Neural progenitor cell (in vitro differentiated cells): ENCODE data around the gene FBXW8. TPM values are rescaled to one million over a fixed set of nuclear protein-coding genes. Genes with fewer than 3 reads are reported as not detected.
A peak's percentile ranks its signal among the peaks of the same experiment; 100 is the strongest.

Experiments
- DNase-seq: peaks from one replicate; pipeline ENCODE4 v3.0.0-alpha.2; 2016; ENCODE audit warnings: low spot score
- H2AFZ ChIP-seq: fragments of 200-600 bp; sonication (generic); replicated peaks from 2 replicates; pipeline ENCODE4 v1.6.1; 2016; ENCODE audit warnings: antibody characterized with exemption
- H3F3A ChIP-seq: fragments of 200-600 bp; sonication (generic); 2 replicates; pipeline ENCODE4 v1.6.1; 2016; ENCODE audit warnings: antibody characterized with exemption, low read depth
- H3K27ac ChIP-seq: fragments of 200-600 bp; sonication (generic); 2 replicates; pipeline ENCODE4 v1.5.1; 2016; ENCODE audit warnings: mild to moderate bottlenecking
- H3K27me3 ChIP-seq: fragments of 200-600 bp; sonication (generic); 2 replicates; pipeline ENCODE4 v1.6.1; 2016; ENCODE audit warnings: mild to moderate bottlenecking, moderate library complexity
- H3K36me3 ChIP-seq: fragments of 200-600 bp; sonication (generic); 2 replicates; pipeline ENCODE4 v1.5.1; 2016
- H3K4me1 ChIP-seq: fragments of 200-600 bp; sonication (generic); 2 replicates; pipeline ENCODE4 v1.6.1; 2016; ENCODE audit warnings: mixed run types
- H3K4me2 ChIP-seq: fragments of 200-600 bp; sonication (generic); 2 replicates; pipeline ENCODE4 v1.6.1; 2016
- H3K4me3 ChIP-seq: fragments of 200-600 bp; sonication (generic); 2 replicates; pipeline ENCODE4 v1.5.1; 2016
- H3K79me2 ChIP-seq: fragments of 200-600 bp; sonication (generic); 2 replicates; pipeline ENCODE4 v1.6.1; 2016; ENCODE audit warnings: low read depth
- H3K9ac ChIP-seq: fragments of 200-600 bp; sonication (generic); 2 replicates; pipeline ENCODE4 v1.6.1; 2016
- H3K9me3 ChIP-seq: fragments of 200-600 bp; sonication (generic); 2 replicates; pipeline ENCODE4 v1.5.1; 2016; ENCODE audit warnings: low read depth
- H4K20me1 ChIP-seq: fragments of 200-600 bp; sonication (generic); 2 replicates; pipeline ENCODE4 v1.6.1; 2016; ENCODE audit warnings: low read depth
- H3K27ac Mint-ChIP-seq: 3 replicates; pipeline ENCODE4 v1.8.0; 2021; ENCODE audit warnings: mixed read lengths
- H3K27me3 Mint-ChIP-seq: 2 replicates; pipeline ENCODE4 v1.8.0; 2022; ENCODE audit warnings: low read depth, mild to moderate bottlenecking, inconsistent platforms, moderate library complexity, mixed read lengths; ENCODE audit not compliant: insufficient read depth
- H3K36me3 Mint-ChIP-seq: 3 replicates; pipeline ENCODE4 v1.8.0; 2021; ENCODE audit warnings: mixed read lengths
- H3K4me1 Mint-ChIP-seq: 3 replicates; pipeline ENCODE4 v1.8.0; 2021; ENCODE audit warnings: mixed read lengths
- H3K4me3 Mint-ChIP-seq: 3 replicates; pipeline ENCODE4 v1.8.0; 2021; ENCODE audit warnings: mild to moderate bottlenecking, moderate library complexity, mixed read lengths
- H3K9me3 Mint-ChIP-seq: 3 replicates; pipeline ENCODE4 v1.8.0; 2020; ENCODE audit warnings: mixed read lengths
- EZH2 ChIP-seq: fragments of 200-600 bp; sonication (generic); IDR thresholded peaks from 2 replicates; pipeline ENCODE4 v1.6.1; 2017; ENCODE audit warnings: antibody characterized with exemption, mild to moderate bottlenecking, moderate library complexity
- EZH2phosphoT487 ChIP-seq: fragments of 200-600 bp; sonication (generic); IDR thresholded peaks from 2 replicates; pipeline ENCODE4 v1.6.1; 2017; ENCODE audit warnings: antibody characterized with exemption
- total RNA-seq: library from RNA; depleted of rRNA; stranded (reverse); fragments of >200 nt; gene quantifications from 2 replicates; pipeline ENCODE4 v1.2.3, GENCODE V29; 2015; ENCODE audit warnings: low replicate concordance
- TF ChIP-seq, protein P1 (sequence below): fragments of 200-600 bp; sonication (generic); IDR thresholded peaks from 2 replicates; pipeline ENCODE4 v1.5.1; 2017; ENCODE audit warnings: antibody characterized with exemption, mild to moderate bottlenecking

Gene FBXW8
- total RNA-seq, 1 donor from 2014 or later = 20.7 TPM

DNA sequence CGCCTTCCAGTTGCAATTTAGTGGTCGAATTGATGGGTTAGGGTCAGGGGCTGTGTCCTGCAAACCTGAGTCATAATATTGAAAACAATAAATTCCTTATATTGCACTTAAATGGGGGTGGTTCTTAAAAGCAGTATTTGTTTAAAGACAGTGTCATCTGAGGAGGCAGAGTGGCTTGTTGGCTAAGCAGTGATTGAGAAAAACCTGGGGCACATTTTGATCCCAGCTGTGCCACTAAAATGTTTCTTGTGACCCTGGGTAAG, 48.4 kb downstream of the FBXW8 start:
- Histone ChIP-seq H3K79me2 (peaks cover 5% of the 10 kb centered on the region), H3F3A (peaks cover 13% of the 10 kb centered on the region), H3K27ac (no peak overlapping the region), H2AFZ (no peak overlapping the region), H3K4me3 (no peak overlapping the region), H4K20me1 (peaks cover 22% of the 10 kb centered on the region), H3K27me3 (no peaks in the 10 kb centered on the region), H3K4me2 (no peak overlapping the region), H3K36me3 (peaks cover 6% of the 10 kb centered on the region), H3K9me3 (no peaks in the 10 kb centered on the region), H3K9ac (no peak overlapping the region), H3K4me1 (peaks cover 14% of the 10 kb centered on the region)
- TF ChIP-seq EZH2phosphoT487 (no peak), EZH2 (no peak)
- TF ChIP-seq, protein P1, sequence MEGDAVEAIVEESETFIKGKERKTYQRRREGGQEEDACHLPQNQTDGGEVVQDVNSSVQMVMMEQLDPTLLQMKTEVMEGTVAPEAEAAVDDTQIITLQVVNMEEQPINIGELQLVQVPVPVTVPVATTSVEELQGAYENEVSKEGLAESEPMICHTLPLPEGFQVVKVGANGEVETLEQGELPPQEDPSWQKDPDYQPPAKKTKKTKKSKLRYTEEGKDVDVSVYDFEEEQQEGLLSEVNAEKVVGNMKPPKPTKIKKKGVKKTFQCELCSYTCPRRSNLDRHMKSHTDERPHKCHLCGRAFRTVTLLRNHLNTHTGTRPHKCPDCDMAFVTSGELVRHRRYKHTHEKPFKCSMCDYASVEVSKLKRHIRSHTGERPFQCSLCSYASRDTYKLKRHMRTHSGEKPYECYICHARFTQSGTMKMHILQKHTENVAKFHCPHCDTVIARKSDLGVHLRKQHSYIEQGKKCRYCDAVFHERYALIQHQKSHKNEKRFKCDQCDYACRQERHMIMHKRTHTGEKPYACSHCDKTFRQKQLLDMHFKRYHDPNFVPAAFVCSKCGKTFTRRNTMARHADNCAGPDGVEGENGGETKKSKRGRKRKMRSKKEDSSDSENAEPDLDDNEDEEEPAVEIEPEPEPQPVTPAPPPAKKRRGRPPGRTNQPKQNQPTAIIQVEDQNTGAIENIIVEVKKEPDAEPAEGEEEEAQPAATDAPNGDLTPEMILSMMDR = no peak
- peaks cover 3% of the 10 kb centered on the region for H3K4me1 Mint-ChIP-seq
- H3K27me3 Mint-ChIP-seq = no peaks in the 10 kb centered on the region
- peaks cover 12% of the 10 kb centered on the region for H3K36me3 Mint-ChIP-seq
- no peak overlapping the region for H3K27ac Mint-ChIP-seq
- no peak for DNase-seq
- H3K9me3 Mint-ChIP-seq = no peaks in the 10 kb centered on the region
- H3K4me3 Mint-ChIP-seq = no peak overlapping the region

DNA sequence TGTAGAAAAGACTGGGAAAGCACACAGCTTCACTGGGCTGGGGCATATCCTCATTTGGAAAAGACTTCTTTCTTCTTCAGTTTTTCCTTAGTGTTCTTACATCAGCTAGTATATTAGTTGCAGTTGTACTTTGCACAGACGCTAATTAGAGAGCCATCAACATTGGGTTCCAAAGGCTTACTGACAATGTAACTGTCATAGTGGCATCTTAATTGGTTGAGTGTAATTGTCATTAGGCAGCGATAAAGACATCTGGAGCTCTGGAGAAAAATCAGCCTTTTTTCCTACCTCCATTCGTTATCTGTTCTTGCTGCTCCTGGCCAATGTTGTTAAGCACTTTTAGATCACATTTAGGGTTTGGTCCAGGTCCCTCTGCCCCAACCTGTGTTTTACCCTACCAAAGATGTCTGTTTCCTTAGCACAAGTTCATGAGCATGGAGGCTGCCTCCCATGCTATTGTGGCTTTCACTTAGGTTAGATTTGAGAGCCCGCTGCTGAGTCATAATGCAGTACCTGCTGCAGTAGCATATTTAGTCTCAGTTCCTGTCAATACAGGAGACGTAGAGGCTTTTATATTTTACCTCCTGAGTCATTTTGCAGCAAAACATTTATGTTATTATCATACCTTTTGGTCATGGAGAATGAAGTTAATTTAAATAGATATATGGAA, 49.2 kb downstream of the FBXW8 start:
- Mint-ChIP-seq H3K27ac (no peak overlapping the region), H3K27me3 (no peaks in the 10 kb centered on the region), H3K36me3 (peaks cover 13% of the 10 kb centered on the region), H3K4me1 (peaks cover 3% of the 10 kb centered on the region), H3K9me3 (no peaks in the 10 kb centered on the region), H3K4me3 (no peak overlapping the region)
- H3K27ac ChIP-seq = no peak overlapping the region
- H3K36me3 ChIP-seq = peaks cover 6% of the 10 kb centered on the region
- H3K4me3 ChIP-seq = no peak overlapping the region
- H3K9ac ChIP-seq = no peak overlapping the region
- no peak for DNase-seq
- peaks cover 14% of the 10 kb centered on the region for H3K4me1 ChIP-seq
- no peak overlapping the region for H2AFZ ChIP-seq
- H3K27me3 ChIP-seq = no peaks in the 10 kb centered on the region
- H4K20me1 ChIP-seq = peaks cover 22% of the 10 kb centered on the region
- no peak overlapping the region for H3K4me2 ChIP-seq
- peaks cover 5% of the 10 kb centered on the region for H3K79me2 ChIP-seq
- H3F3A ChIP-seq = peaks cover 13% of the 10 kb centered on the region
- H3K9me3 ChIP-seq = no peaks in the 10 kb centered on the region
- no peak for TF ChIP-seq EZH2phosphoT487
- TF ChIP-seq, protein P1 = no peak
- TF ChIP-seq EZH2 = no peak

DNA sequence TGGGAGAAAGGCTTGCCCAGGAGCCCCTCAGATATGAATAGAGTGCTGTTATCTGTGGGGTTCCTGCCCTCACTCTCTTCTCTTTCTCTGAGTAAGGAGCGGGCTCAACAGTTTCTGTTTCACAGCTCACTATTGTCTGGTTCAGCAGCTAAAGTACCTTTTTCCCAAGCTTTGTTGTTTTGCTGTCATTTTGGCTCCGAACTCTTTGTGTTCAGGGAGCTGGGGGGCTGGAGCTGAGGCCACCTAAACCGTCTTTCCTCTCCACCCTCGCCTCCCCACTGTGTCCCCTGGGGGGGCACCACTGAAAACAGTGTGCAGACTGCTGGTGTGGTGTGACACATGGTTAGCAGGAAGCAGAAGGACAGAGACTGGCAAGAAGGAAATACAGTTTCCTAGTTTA, 51.4 kb downstream of the FBXW8 start:
- H3K27ac ChIP-seq = peak overlapping the region; percentile 87
- Mint-ChIP-seq H3K4me3 (no peak overlapping the region), H3K36me3 (peaks cover 12% of the 10 kb centered on the region), H3K27ac (no peak overlapping the region), H3K4me1 (peaks cover 3% of the 10 kb centered on the region), H3K9me3 (no peaks in the 10 kb centered on the region), H3K27me3 (no peaks in the 10 kb centered on the region)
- peaks cover 22% of the 10 kb centered on the region for H4K20me1 ChIP-seq
- no peaks in the 10 kb centered on the region for H3K9me3 ChIP-seq
- peaks cover 14% of the 10 kb centered on the region for H3K4me1 ChIP-seq
- peak overlapping the region; percentile 68 for H3K4me2 ChIP-seq
- no peak for TF ChIP-seq EZH2
- TF ChIP-seq, protein P1 = no peak
- TF ChIP-seq EZH2phosphoT487 = no peak
- no peaks in the 10 kb centered on the region for H3K27me3 ChIP-seq
- peak; percentile 28 for DNase-seq
- peaks cover 13% of the 10 kb centered on the region for H3F3A ChIP-seq
- H2AFZ ChIP-seq = no peak overlapping the region
- peaks cover 6% of the 10 kb centered on the region for H3K36me3 ChIP-seq
- no peak overlapping the region for H3K4me3 ChIP-seq
- peaks cover 5% of the 10 kb centered on the region for H3K79me2 ChIP-seq
- H3K9ac ChIP-seq = no peak overlapping the region
